B cell (primary cell): Measurements from ENCODE around the gene CCR6. TPM values are rescaled to one million over a fixed set of nuclear protein-coding genes. Genes with fewer than 3 reads are reported as not detected.

Source experiments
- ATAC-seq: fragments of 200-7000 bp; cut with Tn5 transposase; one replicate; pipeline ENCODE4 v1.10.0; 2021; ENCODE audit warnings: low read depth, mild to moderate bottlenecking, moderate number of reproducible peaks, moderate library complexity
- CTCF ChIA-PET: fragments of 350-600 bp; sonication (Branson Sonifier 250); formaldehyde crosslinking; loops from one replicate; lab custom pipeline; 2021; ENCODE audit warnings: antibody characterized with exemption, inconsistent platforms; lab: Charles Lee
- POLR2A ChIA-PET: fragments of 350-600 bp; sonication (Branson Sonifier 250); formaldehyde crosslinking; loops from one replicate; lab custom pipeline; 2021; ENCODE audit warnings: antibody characterized with exemption; lab: Charles Lee
- DNase-seq: peaks from one replicate; pipeline ENCODE4 v3.0.0; 2013
- H2AFZ ChIP-seq: 2 replicates; pipeline ENCODE4 v1.6.1; 2012; ENCODE audit warnings: mild to moderate bottlenecking, low read depth, low read length; ENCODE audit not compliant: insufficient read depth, poor library complexity, severe bottlenecking
- H3K27ac ChIP-seq, 2 donors: 1 replicate in 1 of 2; 2 replicates in 1 of 2; pipeline ENCODE4 v1.5.1; 2012 to 2013; ENCODE audit warnings: low read length in 2 of 2, mild to moderate bottlenecking in 2 of 2, moderate library complexity in 1 of 2
- H3K27me3 ChIP-seq, 4 experiments: fragments of 200-600 bp in 1 of 4; sonication (generic) in 1 of 4; replicated peaks in 1 of 4; 1 replicate in 2 of 4; 2 replicates in 2 of 4; pipeline versions ENCODE4 v1.6.1 to v1.7.0; 2013 to 2016; ENCODE audit warnings: low read length in 3 of 4, mild to moderate bottlenecking in 2 of 4, mixed read lengths in 1 of 4, moderate library complexity in 1 of 4; ENCODE audit not compliant: insufficient read depth in 4 of 4, control insufficient read depth in 3 of 4; ENCODE audit errors: control extremely low read depth in 1 of 4
- H3K36me3 ChIP-seq, 2 experiments: replicated peaks in 1 of 2; 1 replicate in 1 of 2; 2 replicates in 1 of 2; pipeline versions ENCODE4 v1.6.1 to v1.7.1; 2013; ENCODE audit warnings: low read length in 1 of 2; ENCODE audit not compliant: insufficient read depth in 2 of 2, control insufficient read depth in 1 of 2; ENCODE audit errors: control extremely low read depth in 1 of 2, extremely low read depth in 1 of 2
- H3K4me1 ChIP-seq, 2 donors: fragments of 200-600 bp in 1 of 2; sonication (generic) in 1 of 2; 1 replicate in 1 of 2; 2 replicates in 1 of 2; pipeline versions ENCODE4 v1.5.1 to v1.6.1; 2013 to 2017; ENCODE audit warnings: low read length in 2 of 2; ENCODE audit not compliant: control insufficient read depth in 2 of 2, insufficient read depth in 2 of 2
- H3K4me2 ChIP-seq: replicated peaks from 2 replicates; pipeline ENCODE3; 2012; ENCODE audit warnings: mild to moderate bottlenecking, low read depth, low read length; ENCODE audit not compliant: poor library complexity, severe bottlenecking
- H3K4me3 ChIP-seq, 5 experiments: fragments of 200-600 bp in 1 of 5; sonication (generic) in 1 of 5; 1 replicate in 3 of 5; 2 replicates in 2 of 5; pipeline versions ENCODE4 v1.5.1 to v1.7.0; 2011 to 2016; ENCODE audit warnings: low read length in 4 of 5, mild to moderate bottlenecking in 4 of 5, low read depth in 2 of 5, control low read depth in 1 of 5, moderate library complexity in 1 of 5; ENCODE audit not compliant: insufficient read depth in 1 of 5; ENCODE audit errors: control extremely low read depth in 1 of 5, extremely low read depth in 1 of 5
- H3K79me2 ChIP-seq: fragments of 200-600 bp; sonication (generic); one replicate; pipeline ENCODE4 v1.6.0; 2016; ENCODE audit warnings: low read length; ENCODE audit not compliant: control insufficient read depth, insufficient read depth
- H3K9ac ChIP-seq: fragments of 200-600 bp; sonication (generic); 2 replicates; pipeline ENCODE4 v1.6.1; 2017; ENCODE audit warnings: mild to moderate bottlenecking, low read length, moderate library complexity
- H3K9me3 ChIP-seq, 3 donors: one replicate each; pipeline versions ENCODE4 v1.6.1 to v1.7.1; 2013; ENCODE audit warnings: low read length in 2 of 3; ENCODE audit not compliant: control insufficient read depth in 2 of 3, insufficient read depth in 1 of 3; ENCODE audit errors: control extremely low read depth in 1 of 3
- H4K20me1 ChIP-seq: 2 replicates; pipeline ENCODE4 v1.6.0; 2012; ENCODE audit warnings: mild to moderate bottlenecking, low read length; ENCODE audit not compliant: insufficient read depth, control insufficient read depth, poor library complexity, severe bottlenecking
- H3K27ac Mint-ChIP-seq: one replicate; pipeline ENCODE4 v1.8.0; 2021; ENCODE audit warnings: mixed read lengths
- H3K27me3 Mint-ChIP-seq: one replicate; pipeline ENCODE4 v1.8.0; 2021; ENCODE audit warnings: mixed read lengths
- H3K4me1 Mint-ChIP-seq: one replicate; pipeline ENCODE4 v1.8.0; 2021; ENCODE audit warnings: mixed read lengths
- H3K4me3 Mint-ChIP-seq: one replicate; pipeline ENCODE4 v1.8.0; 2021; ENCODE audit warnings: mixed read lengths
- H3K9me3 Mint-ChIP-seq: one replicate; pipeline ENCODE4 v1.8.0; 2022; ENCODE audit warnings: mixed read lengths; ENCODE audit not compliant: insufficient read depth
- EZH2 ChIP-seq: IDR thresholded peaks from 2 replicates; pipeline ENCODE4 v1.6.1; 2012; ENCODE audit warnings: borderline replicate concordance, low read depth, mild to moderate bottlenecking, moderate library complexity, low read length; ENCODE audit not compliant: insufficient read depth, poor library complexity, severe bottlenecking
- WGBS: methylation state at CpG from one replicate; pipeline ENCODE4 v1.1.5; 2013; ENCODE audit warnings: missing lambda C conversion rate; ENCODE audit not compliant: insufficient coverage; 5-methylcytosine and 5-hydroxymethylcytosine counted together
- intact Hi-C: fragments of 100-400 bp; cut with micrococcal nuclease; formaldehyde crosslinking; loops from one replicate; pipeline ENCODE4 v1.10.0; 2022
- polyA plus RNA-seq: library from polyadenylated mRNA; depleted of rRNA; stranded (reverse); fragments of >200 nt; gene quantifications from 2 replicates; pipeline ENCODE4 v1.2.3, GENCODE V29; 2012
- total RNA-seq, 2 donors: library from RNA; stranded (reverse); fragments of 120-200 nt in 1 of 2; gene quantifications; 1 replicate in 1 of 2; 2 replicates in 1 of 2; pipeline versions ENCODE4 v1.2.3 to v1.2.4, GENCODE V29; 2013 to 2022
- TF ChIP-seq, protein P1 (sequence below): fragments of 200-600 bp; IDR thresholded peaks from one replicate; pipeline ENCODE4 v1.8.0; 2022; ENCODE audit warnings: antibody characterized with exemption, mild to moderate bottlenecking

Gene CCR6
- total and polyA plus RNA-seq, 2 donors (not counting 1 experiment from before 2014, with no cell fraction given) = 18.2 to 30.9 TPM

DNA sequence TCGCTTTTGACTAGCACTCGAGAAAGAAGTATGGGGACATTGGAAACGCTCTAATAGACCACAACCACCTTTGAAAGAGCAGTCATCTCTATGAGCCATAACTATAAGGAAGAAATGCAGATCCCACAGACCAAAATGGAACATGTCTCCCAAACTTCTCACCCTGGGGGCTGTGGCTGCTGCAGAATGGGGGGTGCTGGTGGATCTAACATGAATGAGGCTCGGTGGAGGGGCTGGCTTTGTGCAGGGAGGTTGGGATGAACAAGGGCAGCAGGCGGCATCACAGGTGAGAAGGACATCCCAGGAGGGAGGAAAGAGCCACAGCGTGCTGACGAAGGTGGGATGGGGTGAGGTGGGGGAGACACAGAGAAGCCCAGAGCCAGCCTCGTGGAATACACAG lies 10.5 kb upstream of the CCR6 start:
- ATAC-seq (no peak), DNase-seq (peak; percentile 44)
- H3K27ac Mint-ChIP-seq = peak overlapping the region; percentile 96
- H3K27me3 Mint-ChIP-seq = no peaks in the 10 kb centered on the region
- WGBS = 30% methylated on average over 5 of the region's 8 CpGs
- Histone ChIP-seq H4K20me1 (no peaks in the 10 kb centered on the region), H3K79me2 (peaks cover 83% of the 10 kb centered on the region), H2AFZ (no peak overlapping the region), H3K9me3 (no peaks in the 10 kb centered on the region), H3K9ac (peak overlapping the region; percentile 74), H3K27ac (peak overlapping the region; percentile 98 to 100), H3K36me3 (peaks cover 0 to 14% of the 10 kb centered on the region in 2 experiments), H3K4me2 (peak overlapping the region; percentile 88), H3K4me3 (peak overlapping the region; percentile 32 to 77 (median 61)), H3K4me1 (peaks cover 84 to 94% of the 10 kb centered on the region in 2 donors), H3K27me3 (no peaks in the 10 kb centered on the region)
- TF ChIP-seq, protein P1, sequence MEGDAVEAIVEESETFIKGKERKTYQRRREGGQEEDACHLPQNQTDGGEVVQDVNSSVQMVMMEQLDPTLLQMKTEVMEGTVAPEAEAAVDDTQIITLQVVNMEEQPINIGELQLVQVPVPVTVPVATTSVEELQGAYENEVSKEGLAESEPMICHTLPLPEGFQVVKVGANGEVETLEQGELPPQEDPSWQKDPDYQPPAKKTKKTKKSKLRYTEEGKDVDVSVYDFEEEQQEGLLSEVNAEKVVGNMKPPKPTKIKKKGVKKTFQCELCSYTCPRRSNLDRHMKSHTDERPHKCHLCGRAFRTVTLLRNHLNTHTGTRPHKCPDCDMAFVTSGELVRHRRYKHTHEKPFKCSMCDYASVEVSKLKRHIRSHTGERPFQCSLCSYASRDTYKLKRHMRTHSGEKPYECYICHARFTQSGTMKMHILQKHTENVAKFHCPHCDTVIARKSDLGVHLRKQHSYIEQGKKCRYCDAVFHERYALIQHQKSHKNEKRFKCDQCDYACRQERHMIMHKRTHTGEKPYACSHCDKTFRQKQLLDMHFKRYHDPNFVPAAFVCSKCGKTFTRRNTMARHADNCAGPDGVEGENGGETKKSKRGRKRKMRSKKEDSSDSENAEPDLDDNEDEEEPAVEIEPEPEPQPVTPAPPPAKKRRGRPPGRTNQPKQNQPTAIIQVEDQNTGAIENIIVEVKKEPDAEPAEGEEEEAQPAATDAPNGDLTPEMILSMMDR = no peak
- peak overlapping the region; percentile 84 for H3K4me3 Mint-ChIP-seq
- ChIA-PET POLR2A (interaction anchor here (0.6 to 14.2 kb wide), 9 partner anchors 9 to 189 kb away, joined by 3 to 432 read pairs (median 11); partner anchors contain the start of genes CCR6 and RNASET2), CTCF (interaction anchor here (0.7 to 22.6 kb wide), 12 partner anchors 10 to 156 kb away, joined by 3 to 437 read pairs (median 4); partner anchors contain the start of gene CCR6)
- intact Hi-C loops = no loop called here
- no peaks in the 10 kb centered on the region for H3K9me3 Mint-ChIP-seq
- H3K4me1 Mint-ChIP-seq = peaks cover 91% of the 10 kb centered on the region

DNA sequence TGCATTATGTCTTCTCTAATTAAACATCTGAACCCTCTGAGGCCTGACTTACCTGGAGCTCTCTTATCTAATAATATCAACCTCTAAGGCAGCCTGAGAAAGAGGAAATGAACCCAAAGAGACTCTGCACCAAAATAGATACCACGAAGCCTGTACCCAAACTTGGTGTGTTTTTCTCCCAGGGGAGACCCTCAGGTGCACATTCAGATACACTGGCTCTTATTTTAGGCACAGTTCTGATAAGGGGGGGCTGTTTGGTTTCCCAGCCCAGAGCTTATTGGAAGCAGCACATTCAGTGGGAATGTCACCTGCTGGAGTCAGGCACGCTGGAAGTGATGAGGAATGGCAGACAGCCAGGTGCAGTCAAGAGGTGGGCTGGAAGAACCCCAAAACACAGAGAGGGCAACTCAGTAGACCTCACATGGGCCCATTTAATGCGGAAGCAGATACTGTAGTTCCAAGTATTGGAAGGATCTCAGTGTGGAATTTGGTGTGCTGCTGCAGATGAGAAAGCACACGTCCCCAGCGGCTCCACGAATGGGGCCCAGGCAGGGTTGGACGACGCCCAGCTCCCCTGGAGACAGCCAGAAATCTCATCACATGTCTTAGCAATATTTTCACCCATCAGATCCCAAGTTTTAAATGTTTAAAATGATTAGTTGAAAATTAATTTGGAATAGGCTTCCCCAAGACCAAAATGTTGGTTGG lies 9.7 kb upstream of the CCR6 start:
- Mint-ChIP-seq H3K27me3 (no peaks in the 10 kb centered on the region), H3K27ac (peak overlapping the region; percentile 96), H3K9me3 (no peaks in the 10 kb centered on the region), H3K4me1 (peaks cover 91% of the 10 kb centered on the region), H3K4me3 (peak overlapping the region; percentile 84)
- peak; percentile 94 for DNase-seq
- peak; percentile 52 for ATAC-seq
- intact Hi-C loops = loop anchor here (1.0 kb wide), 4 partner anchors 10 to 34 kb away; no protein-coding TSS in a partner anchor
- H3K79me2 ChIP-seq = peaks cover 83% of the 10 kb centered on the region
- peaks cover 0 to 14% of the 10 kb centered on the region in 2 experiments for H3K36me3 ChIP-seq
- ChIA-PET CTCF (interaction anchor here (0.7 to 22.6 kb wide), 14 partner anchors 10 to 486 kb away, joined by 3 to 437 read pairs (median 5); partner anchors contain the start of gene CCR6), POLR2A (interaction anchor here (0.6 to 14.2 kb wide), 14 partner anchors 10 to 190 kb away, joined by 3 to 432 read pairs (median 4); partner anchors contain the start of genes CCR6, CEP43 and RNASET2)
- no peaks in the 10 kb centered on the region for H3K9me3 ChIP-seq
- 11% methylated on average over 2 of the region's 8 CpGs for WGBS
- peak overlapping the region; percentile 46 to 77 (median 61) for H3K4me3 ChIP-seq
- TF ChIP-seq, protein P1 = no peak
- no peak for TF ChIP-seq EZH2
- H4K20me1 ChIP-seq = no peaks in the 10 kb centered on the region
- H3K27me3 ChIP-seq = no peaks in the 10 kb centered on the region
- peak overlapping the region; percentile 74 for H3K9ac ChIP-seq
- H2AFZ ChIP-seq = no peak overlapping the region
- peak overlapping the region; percentile 88 for H3K4me2 ChIP-seq
- peak overlapping the region; percentile 98 to 100 for H3K27ac ChIP-seq
- H3K4me1 ChIP-seq = peaks cover 84 to 94% of the 10 kb centered on the region in 2 donors
